GM12878 (cell line): ENCODE measurements around the gene NOC2L. TPM values are rescaled to one million over a fixed set of nuclear protein-coding genes. Genes with fewer than 3 reads are reported as not detected.

Source experiments
- ATAC-seq: fragments of 200-7000 bp; cut with Tn5 transposase; 3 replicates; pipeline ENCODE4 v1.9.1; 2020; ENCODE audit warnings: mild to moderate bottlenecking, moderate library complexity
- BruUV-seq: library from RNA; stranded (reverse); fragments of 400-500 nt; replicated peaks from 2 replicates; lab custom pipeline; 2021; lab: Mats Ljungman, UMichigan
- CTCF ChIA-PET: fragments of 300-600 bp; sonication (Branson Sonifier 250); formaldehyde crosslinking; extraction: SDS; loops from one replicate; lab custom pipeline; 2021; ENCODE audit warnings: inconsistent platforms; lab: Yijun Ruan, JAX
- POLR2A ChIA-PET: fragments of 350-600 bp; formaldehyde crosslinking; extraction: SDS; loops from one replicate; lab custom pipeline; 2021; ENCODE audit warnings: inconsistent platforms; lab: Charles Lee
- RAD21 ChIA-PET: fragments of 300-600 bp; sonication (Branson Sonifier 250); formaldehyde crosslinking; loops from one replicate; lab custom pipeline; 2023; ENCODE audit warnings: antibody characterized with exemption; ENCODE audit not compliant: unreplicated experiment; lab: Charles Lee
- SMC1A ChIA-PET: fragments of 300-600 bp; sonication (Branson Sonifier 250); formaldehyde crosslinking; loops from one replicate; lab custom pipeline; 2023; ENCODE audit not compliant: unreplicated experiment, uncharacterized antibody; lab: Charles Lee
- DNase-seq: peaks from one replicate; pipeline ENCODE4 v3.0.0-alpha.2; 2011; ENCODE audit warnings: low read depth, low spot score
- FAIRE-seq: peaks from 3 replicates; lab custom pipeline; 2011; peaks lifted over from hg19 to GRCh38; lab: Jason Lieb, UNC
- H2AFZ ChIP-seq: 2 replicates; pipeline ENCODE4 v1.6.0; 2011; ENCODE audit warnings: low read depth, low read length, control low read depth; ENCODE audit not compliant: control insufficient read depth
- H3K27ac ChIP-seq: 2 replicates; pipeline ENCODE4 v1.5.1; 2011; ENCODE audit warnings: control low read depth; ENCODE audit not compliant: control insufficient read depth, insufficient read depth
- H3K27me3 ChIP-seq, 2 experiments: replicated peaks in 1 of 2; 2 replicates each; pipeline versions ENCODE4 v1.6.0 to v1.6.1; 2011; ENCODE audit warnings: low read length in 1 of 2; ENCODE audit not compliant: control insufficient read depth in 2 of 2, insufficient read depth in 2 of 2
- H3K36me3 ChIP-seq, 2 experiments: 2 replicates each; pipeline ENCODE4 v1.5.1; 2011; ENCODE audit warnings: low read length in 1 of 2; ENCODE audit not compliant: control insufficient read depth in 2 of 2, insufficient read depth in 2 of 2
- H3K4me1 ChIP-seq: 2 replicates; pipeline ENCODE4 v1.6.1; 2011; ENCODE audit warnings: mild to moderate bottlenecking, low read length, moderate library complexity, mixed read lengths; ENCODE audit not compliant: control insufficient read depth, insufficient read depth
- H3K4me2 ChIP-seq: 2 replicates; pipeline ENCODE4 v1.6.0; 2011; ENCODE audit warnings: control low read depth; ENCODE audit not compliant: control insufficient read depth, insufficient read depth
- H3K4me3 ChIP-seq: fragments of 200-600 bp; sonication (generic); 2 replicates; pipeline ENCODE4 v1.5.1; 2016
- H3K79me2 ChIP-seq: 2 replicates; pipeline ENCODE4 v1.6.0; 2011; ENCODE audit warnings: low read length; ENCODE audit not compliant: control insufficient read depth, insufficient read depth
- H3K9ac ChIP-seq: 2 replicates; pipeline ENCODE4 v1.8.0; 2011; ENCODE audit warnings: low read length, control low read depth, mixed read lengths; ENCODE audit not compliant: control insufficient read depth, insufficient read depth
- H3K9me3 ChIP-seq: replicated peaks from 3 replicates; pipeline ENCODE4 v1.5.1; 2011; ENCODE audit warnings: mild to moderate bottlenecking, low read length; ENCODE audit not compliant: control insufficient read depth, insufficient read depth
- H4K20me1 ChIP-seq: 2 replicates; pipeline ENCODE4 v1.6.0; 2011; ENCODE audit not compliant: control insufficient read depth, insufficient read depth
- BACH1 ChIP-seq: fragments of 450-650 bp; IDR thresholded peaks from 2 replicates; pipeline ENCODE4 v1.6.1; 2017; ENCODE audit warnings: mild to moderate bottlenecking, borderline replicate concordance
- CHD2 ChIP-seq: IDR thresholded peaks from 2 replicates; pipeline ENCODE4 v1.6.1; 2011; ENCODE audit warnings: low read depth, low read length, improper control_type of control experiment, borderline replicate concordance
- CHD4 ChIP-seq: fragments of 200-600 bp; sonication (generic); IDR thresholded peaks from 2 replicates; pipeline ENCODE4 v1.6.1; 2016; ENCODE audit warnings: mild to moderate bottlenecking
- CTCF ChIP-seq, 3 experiments: IDR thresholded peaks in 2 of 3; conservative IDR thresholded peaks in 1 of 3; 2 replicates each; pipeline ENCODE4 v1.5.1; 2011; ENCODE audit warnings: low read depth in 3 of 3, low read length in 3 of 3, mild to moderate bottlenecking in 3 of 3, control low read depth in 2 of 3, moderate library complexity in 2 of 3, inconsistent platforms in 1 of 3, mixed read lengths in 1 of 3; ENCODE audit not compliant: control insufficient read depth in 2 of 3, insufficient read depth in 1 of 3; ENCODE audit errors: extremely low read depth in 1 of 3
- EP300 ChIP-seq, 2 experiments: fragments of 150-350 bp in 1 of 2; IDR thresholded peaks; 2 replicates each; pipeline ENCODE4 v1.6.1; 2011 to 2012; ENCODE audit warnings: low read depth in 2 of 2, low read length in 2 of 2, borderline replicate concordance in 1 of 2, improper control_type of control experiment in 1 of 2, inconsistent platforms in 1 of 2; ENCODE audit not compliant: control insufficient read depth in 1 of 2
- LARP7 ChIP-seq: fragments of 450-650 bp; IDR thresholded peaks from 2 replicates; pipeline ENCODE4 v1.6.1; 2017; ENCODE audit warnings: mild to moderate bottlenecking
- MEF2A ChIP-seq: IDR thresholded peaks from 2 replicates; pipeline ENCODE4 v1.6.1; 2011; ENCODE audit warnings: low read depth, mild to moderate bottlenecking, low read length, moderate library complexity; ENCODE audit not compliant: insufficient read depth
- NFIC ChIP-seq: IDR thresholded peaks from 2 replicates; pipeline ENCODE4 v1.6.1; 2012; ENCODE audit warnings: low read depth, mild to moderate bottlenecking, inconsistent platforms, low read length, moderate library complexity
- NR2F1 ChIP-seq: fragments of 450-650 bp; conservative IDR thresholded peaks from 2 replicates; pipeline ENCODE4 v1.6.1; 2017; ENCODE audit warnings: mild to moderate bottlenecking
- RAD21 ChIP-seq: IDR thresholded peaks from 2 replicates; pipeline ENCODE4 v1.6.1; 2011; ENCODE audit warnings: mild to moderate bottlenecking, low read depth, low read length, moderate library complexity; ENCODE audit not compliant: insufficient read depth
- RBBP5 ChIP-seq: fragments of 200-600 bp; sonication (generic); conservative IDR thresholded peaks from 2 replicates; pipeline ENCODE4 v1.6.1; 2016
- SMAD1 ChIP-seq: fragments of 450-650 bp; IDR thresholded peaks from 2 replicates; pipeline ENCODE4 v1.6.1; 2018; ENCODE audit warnings: mild to moderate bottlenecking, low read depth; ENCODE audit not compliant: partially characterized antibody
- SMC3 ChIP-seq: IDR thresholded peaks from 2 replicates; pipeline ENCODE4 v1.6.1; 2011; ENCODE audit warnings: low read length, improper control_type of control experiment, borderline replicate concordance
- SUZ12 ChIP-seq: fragments of 200-600 bp; sonication (generic); IDR thresholded peaks from one replicate; pipeline ENCODE4 v1.6.1; 2018; ENCODE audit warnings: antibody characterized with exemption, mild to moderate bottlenecking; ENCODE audit not compliant: unreplicated experiment
- YY1 ChIP-seq: IDR thresholded peaks from 2 replicates; pipeline ENCODE4 v1.6.1; 2011; ENCODE audit warnings: low read depth, mild to moderate bottlenecking, low read length
- ZNF207 ChIP-seq: fragments of 450-650 bp; IDR thresholded peaks from 2 replicates; pipeline ENCODE4 v1.6.1; 2014; ENCODE audit warnings: antibody characterized with exemption, mild to moderate bottlenecking, borderline replicate concordance
- WGBS: methylation state at CpG from one replicate; pipeline ENCODE4 v1.1.6; 2016; ENCODE audit warnings: low lambda C conversion rate; ENCODE audit not compliant: insufficient replicate concordance, insufficient coverage; ENCODE audit errors: missing lambda C conversion rate; 5-methylcytosine and 5-hydroxymethylcytosine counted together
- in situ Hi-C: fragments of 300-500 bp; cut with MboI; formaldehyde crosslinking; loops from 9 replicates; pipeline ENCODE4 v1.14.3; 2018; ENCODE audit warnings: mixed read lengths
- intact Hi-C: fragments of 100-400 bp; cut with micrococcal nuclease; formaldehyde crosslinking; loops from one replicate; pipeline ENCODE4 v1.14.2; 2022; ENCODE audit not compliant: unreplicated experiment
- polyA plus RNA-seq, 11 experiments: library from polyadenylated mRNA; depleted of rRNA in 4 of 11; unstranded in 6 of 11; stranded (reverse) in 5 of 11; fragments of >200 nt; fragmentation: Nextera tagmentation in 4 of 11; fragmentation: Illumina TruSeq in 1 of 11; extraction: Ambion mirVana in 4 of 11; extraction: Trizol in 1 of 11; gene quantifications; 1 replicate in 1 of 11; 2 replicates in 10 of 11; pipeline versions ENCODE4 v1.2.1 to v1.2.3, GENCODE V29; 2011 to 2016; ENCODE audit warnings: inconsistent platforms in 2 of 11, missing spikeins in 2 of 11, low read depth in 1 of 11
- total RNA-seq, 4 experiments: library from RNA; depleted of rRNA in 3 of 4; stranded (reverse); fragments of >200 nt in 3 of 4; fragmentation: Illumina TruSeq in 1 of 4; extraction: Trizol in 1 of 4; gene quantifications; 2 replicates each; pipeline versions ENCODE4 v1.2.1 to v1.2.3, GENCODE V29; 2013 to 2021
- TF ChIP-seq, protein P1 (sequence below): fragments of 150-350 bp; IDR thresholded peaks from 2 replicates; pipeline ENCODE4 v1.6.1; 2014; ENCODE audit warnings: mild to moderate bottlenecking, low read depth, low read length
- TF ChIP-seq, protein P2 (sequence below): IDR thresholded peaks from 2 replicates; pipeline ENCODE4 v1.6.1; 2012; ENCODE audit warnings: low read length, inconsistent platforms

Gene NOC2L
- total and polyA plus RNA-seq, 10 of the 15 experiments (the other 5 are each of a cell fraction or from before 2014, with no cell fraction given): 1.3 to 171 (median 64.3) TPM

- SMC1A ChIA-PET: no interaction called here
- in situ Hi-C loops (no loop called here), intact Hi-C loops (no loop called here)
- RAD21 ChIA-PET: no interaction called here
- H3K9ac ChIP-seq: no peak overlapping the region
- H3K4me3 ChIP-seq: no peak overlapping the region
- FAIRE-seq (no peak), ATAC-seq (no peak), DNase-seq (no peak)
- H3K27me3 ChIP-seq: peaks cover 0 to 5% of the 10 kb centered on the region in 2 experiments; a peak in 3 of 4 replicates
- H4K20me1 ChIP-seq: no peaks in the 10 kb centered on the region
- no peak overlapping the region for H3K4me2 ChIP-seq
- WGBS: 2% methylated on average over 8 of the region's 8 CpGs
- H3K4me1 ChIP-seq: no peaks in the 10 kb centered on the region
- H3K79me2 ChIP-seq: no peaks in the 10 kb centered on the region
- H3K9me3 ChIP-seq: peaks cover 2% of the 10 kb centered on the region; the same call in 2 of the 3 replicates
- CTCF ChIA-PET: no interaction called here
- POLR2A ChIA-PET: no interaction called here
- H3K27ac ChIP-seq: no peak overlapping the region
- H2AFZ ChIP-seq: no peak overlapping the region
- BruUV-seq: no TSS peak
- no peaks in the 10 kb centered on the region for H3K36me3 ChIP-seq
- TF ChIP-seq SUZ12 (no peak), RBBP5 (no peak), RAD21 (no peak), CHD4 (no peak), LARP7 (no peak), EP300 (IDR thresholded peaks at IDR 0.05; ENCODE audit: borderline replicate concordance in 1 of 2, control insufficient read depth in 1 of 2, low read depth in 2 of 2, low read length in 2 of 2) (no peak), CTCF (IDR thresholded peaks at IDR 0.05 in 2 of 3, conservative IDR thresholded peaks at IDR 0.05 in 1 of 3; ENCODE audit: control insufficient read depth in 2 of 3, extremely low read depth in 1 of 3, insufficient read depth in 1 of 3, low read depth in 3 of 3, low read length in 3 of 3) (no peak), NR2F1 (no peak), BACH1 (no peak), NFIC (no peak), SMC3 (no peak), MEF2A (no peak), YY1 (no peak), SMAD1 (no peak), CHD2 (no peak), ZNF207 (no peak)
- TF ChIP-seq, protein P1, sequence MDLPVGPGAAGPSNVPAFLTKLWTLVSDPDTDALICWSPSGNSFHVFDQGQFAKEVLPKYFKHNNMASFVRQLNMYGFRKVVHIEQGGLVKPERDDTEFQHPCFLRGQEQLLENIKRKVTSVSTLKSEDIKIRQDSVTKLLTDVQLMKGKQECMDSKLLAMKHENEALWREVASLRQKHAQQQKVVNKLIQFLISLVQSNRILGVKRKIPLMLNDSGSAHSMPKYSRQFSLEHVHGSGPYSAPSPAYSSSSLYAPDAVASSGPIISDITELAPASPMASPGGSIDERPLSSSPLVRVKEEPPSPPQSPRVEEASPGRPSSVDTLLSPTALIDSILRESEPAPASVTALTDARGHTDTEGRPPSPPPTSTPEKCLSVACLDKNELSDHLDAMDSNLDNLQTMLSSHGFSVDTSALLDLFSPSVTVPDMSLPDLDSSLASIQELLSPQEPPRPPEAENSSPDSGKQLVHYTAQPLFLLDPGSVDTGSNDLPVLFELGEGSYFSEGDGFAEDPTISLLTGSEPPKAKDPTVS: no peak
- TF ChIP-seq, protein P2, sequence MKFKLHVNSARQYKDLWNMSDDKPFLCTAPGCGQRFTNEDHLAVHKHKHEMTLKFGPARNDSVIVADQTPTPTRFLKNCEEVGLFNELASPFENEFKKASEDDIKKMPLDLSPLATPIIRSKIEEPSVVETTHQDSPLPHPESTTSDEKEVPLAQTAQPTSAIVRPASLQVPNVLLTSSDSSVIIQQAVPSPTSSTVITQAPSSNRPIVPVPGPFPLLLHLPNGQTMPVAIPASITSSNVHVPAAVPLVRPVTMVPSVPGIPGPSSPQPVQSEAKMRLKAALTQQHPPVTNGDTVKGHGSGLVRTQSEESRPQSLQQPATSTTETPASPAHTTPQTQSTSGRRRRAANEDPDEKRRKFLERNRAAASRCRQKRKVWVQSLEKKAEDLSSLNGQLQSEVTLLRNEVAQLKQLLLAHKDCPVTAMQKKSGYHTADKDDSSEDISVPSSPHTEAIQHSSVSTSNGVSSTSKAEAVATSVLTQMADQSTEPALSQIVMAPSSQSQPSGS: no peak
Observed at GRCh38 chr1:897226-897625, 61.8 kb downstream of the NOC2L start.
